Suprapubic skin (tissue), 4 donors: Measurements from ENCODE around the gene CRYBB3. TPM values are rescaled to one million over a fixed set of nuclear protein-coding genes. Genes with fewer than 3 reads are reported as not detected.

Experiments
- DNase-seq, 2 donors: peaks; one replicate each; pipeline ENCODE4 v3.0.0-alpha.2; 2019; ENCODE audit warnings: low spot score in 2 of 2
- H3K27ac ChIP-seq: fragments of 200-600 bp; sonication (generic); one replicate; pipeline ENCODE4 v1.5.1; 2019
- H3K27me3 ChIP-seq: fragments of 200-600 bp; sonication (generic); one replicate; pipeline ENCODE4 v1.5.1; 2019
- H3K36me3 ChIP-seq: fragments of 200-600 bp; sonication (generic); one replicate; pipeline ENCODE4 v1.5.1; 2019
- H3K4me1 ChIP-seq: fragments of 200-600 bp; sonication (generic); one replicate; pipeline ENCODE4 v1.5.1; 2019
- H3K4me3 ChIP-seq: fragments of 200-600 bp; sonication (generic); one replicate; pipeline ENCODE4 v1.5.1; 2019; ENCODE audit warnings: mild to moderate bottlenecking
- H3K9me3 ChIP-seq: fragments of 200-600 bp; sonication (generic); one replicate; pipeline ENCODE4 v1.5.1; 2019
- CTCF ChIP-seq, 2 donors: fragments of 200-600 bp in 1 of 2; fragments of 450-650 bp in 1 of 2; sonication (generic) in 1 of 2; IDR thresholded peaks; one replicate each; pipeline ENCODE4 v1.5.1; 2016 to 2019; ENCODE audit warnings: antibody characterized with exemption in 2 of 2, mild to moderate bottlenecking in 1 of 2, moderate library complexity in 1 of 2
- EP300 ChIP-seq: sonication (generic); formaldehyde crosslinking; IDR thresholded peaks from one replicate; pipeline ENCODE4 v1.6.1; 2017; ENCODE audit warnings: antibody characterized with exemption
- POLR2A ChIP-seq, 2 donors: fragments of 450-650 bp; IDR thresholded peaks; one replicate each; pipeline ENCODE4 v1.6.1; 2017; ENCODE audit warnings: antibody characterized with exemption in 2 of 2, mild to moderate bottlenecking in 2 of 2, moderate library complexity in 2 of 2
- POLR2AphosphoS5 ChIP-seq, 3 donors: sonication (generic); formaldehyde crosslinking; IDR thresholded peaks; one replicate each; pipeline ENCODE4 v1.6.1; 2017; ENCODE audit warnings: antibody characterized with exemption in 3 of 3
- WGBS: methylation state at CpG from one replicate; pipeline ENCODE4 v1.1.5; 2018; 5-methylcytosine and 5-hydroxymethylcytosine counted together
- total RNA-seq, 4 donors: library from RNA; depleted of rRNA; stranded (reverse); fragments of >200 nt; gene quantifications; one replicate each; pipeline ENCODE4 v1.1.0, GENCODE V29; 2016

CRYBB3 gene
- total RNA-seq, 4 donors from 2014 or later = not detected

GRCh38 chr22:25213221-25213620, 13.6 kb downstream of the CRYBB3 start:
- 86% methylated on average over 3 of the region's 3 CpGs for WGBS
- TF ChIP-seq EP300 (no peak), POLR2AphosphoS5 (IDR thresholded peaks at IDR 0.05) (no peak), CTCF (IDR thresholded peaks at IDR 0.05) (no peak), POLR2A (IDR thresholded peaks at IDR 0.05) (no peak)

GRCh38 chr22:25216230-25216629, 16.6 kb downstream of the CRYBB3 start:
- TF ChIP-seq CTCF (IDR thresholded peaks at IDR 0.05) (no peak), POLR2AphosphoS5 (IDR thresholded peaks at IDR 0.05) (no peak), EP300 (no peak), POLR2A (IDR thresholded peaks at IDR 0.05) (no peak)
- H3K27ac ChIP-seq = no peak overlapping the region
- H3K27me3 ChIP-seq = peaks cover 7% of the 10 kb centered on the region
- no peak for DNase-seq
- H3K9me3 ChIP-seq = no peaks in the 10 kb centered on the region
- H3K4me3 ChIP-seq = no peak overlapping the region
- H3K36me3 ChIP-seq = no peaks in the 10 kb centered on the region
- 78% methylated on average over 2 of the region's 2 CpGs for WGBS
- no peaks in the 10 kb centered on the region for H3K4me1 ChIP-seq

More at GRCh38 chr22:25213221-25213620, 13.6 kb downstream of the CRYBB3 start:
- no peaks in the 10 kb centered on the region for H3K9me3 ChIP-seq
- DNase-seq = no peak
- no peak overlapping the region for H3K4me3 ChIP-seq
- H3K27ac ChIP-seq = no peak overlapping the region
- no peaks in the 10 kb centered on the region for H3K36me3 ChIP-seq
- H3K27me3 ChIP-seq = no peaks in the 10 kb centered on the region
- no peaks in the 10 kb centered on the region for H3K4me1 ChIP-seq

GRCh38 chr22:25219211-25219689, 19.6 kb downstream of the CRYBB3 start, which contains the start of gene CRYBB2:
CRYBB2 (plus strand) TSS chr22:25219639; CDS start chr22:25221430, 1,791 bp downstream.
- Histone ChIP-seq H3K27me3 (peaks cover 11% of the 10 kb centered on the region), H3K4me1 (no peaks in the 10 kb centered on the region), H3K27ac (no peak within 1 kb of the TSS), H3K9me3 (no peaks in the 10 kb centered on the region), H3K36me3 (no peaks in the 10 kb centered on the region), H3K4me3 (no peak within 1 kb of the TSS)
- WGBS = 92% methylated on average over 15 of the region's 19 CpGs
- DNase-seq = no peak
- no peak for TF ChIP-seq POLR2A (IDR thresholded peaks at IDR 0.05)

GRCh38 chr22:25219948-25220442, 20.3 kb downstream of the CRYBB3 start:
- Histone ChIP-seq H3K4me1 (no peaks in the 10 kb centered on the region), H3K27ac (no peak overlapping the region), H3K4me3 (no peak overlapping the region), H3K9me3 (no peaks in the 10 kb centered on the region), H3K36me3 (no peaks in the 10 kb centered on the region), H3K27me3 (peaks cover 11% of the 10 kb centered on the region)
- DNase-seq = no peak
- no peak for TF ChIP-seq POLR2A (IDR thresholded peaks at IDR 0.05)
- TF ChIP-seq POLR2AphosphoS5 (IDR thresholded peaks at IDR 0.05) = no peak
- TF ChIP-seq CTCF (IDR thresholded peaks at IDR 0.05) = no peak
- TF ChIP-seq EP300 = no peak
- WGBS = 49% methylated on average over 4 of the region's 4 CpGs

GRCh38 chr22:25221790-25222189, 22.1 kb downstream of the CRYBB3 start:
- Histone ChIP-seq H3K9me3 (no peaks in the 10 kb centered on the region), H3K4me3 (no peak overlapping the region), H3K36me3 (no peaks in the 10 kb centered on the region), H3K4me1 (no peaks in the 10 kb centered on the region), H3K27ac (no peak overlapping the region), H3K27me3 (peaks cover 11% of the 10 kb centered on the region)
- TF ChIP-seq POLR2A (IDR thresholded peaks at IDR 0.05) = no peak
- TF ChIP-seq CTCF (IDR thresholded peaks at IDR 0.05) = no peak
- no peak for TF ChIP-seq EP300
- no peak for TF ChIP-seq POLR2AphosphoS5 (IDR thresholded peaks at IDR 0.05)
- WGBS = 77% methylated on average over 7 of the region's 8 CpGs
- no peak for DNase-seq
